GM23248 (cell line): ENCODE results near the gene MSL1. TPM values are rescaled to one million over a fixed set of nuclear protein-coding genes. Genes with fewer than 3 reads are reported as not detected.
A peak's percentile ranks its signal among the peaks of the same experiment; 100 is the strongest.

ENCODE experiments used
- DNase-seq: peaks from one replicate; pipeline ENCODE4 v3.0.0-alpha.2; 2015
- H2AFZ ChIP-seq: fragments of 200-600 bp; sonication (generic); 2 replicates; pipeline ENCODE4 v1.6.1; 2016; ENCODE audit warnings: antibody characterized with exemption
- H3F3A ChIP-seq: fragments of 200-600 bp; sonication (generic); 2 replicates; pipeline ENCODE4 v1.6.1; 2016; ENCODE audit warnings: mild to moderate bottlenecking, antibody characterized with exemption, mixed run types; ENCODE audit not compliant: insufficient read depth
- H3K27ac ChIP-seq: fragments of 200-600 bp; sonication (generic); 2 replicates; pipeline ENCODE4 v1.5.1; 2016; ENCODE audit warnings: mild to moderate bottlenecking
- H3K27me3 ChIP-seq: fragments of 200-600 bp; sonication (generic); replicated peaks from 2 replicates; pipeline ENCODE4 v1.6.1; 2016; ENCODE audit warnings: mild to moderate bottlenecking; ENCODE audit not compliant: insufficient read depth
- H3K36me3 ChIP-seq: fragments of 200-600 bp; sonication (generic); 2 replicates; pipeline ENCODE4 v1.6.1; 2016; ENCODE audit warnings: low read depth, mild to moderate bottlenecking
- H3K4me1 ChIP-seq: fragments of 200-600 bp; sonication (generic); 2 replicates; pipeline ENCODE4 v1.6.1; 2016; ENCODE audit warnings: mild to moderate bottlenecking; ENCODE audit not compliant: insufficient read depth
- H3K4me2 ChIP-seq: fragments of 200-600 bp; sonication (generic); one replicate; pipeline ENCODE4 v1.6.1; 2016; ENCODE audit warnings: mild to moderate bottlenecking; ENCODE audit not compliant: unreplicated experiment
- H3K4me3 ChIP-seq: fragments of 200-600 bp; sonication (generic); 2 replicates; pipeline ENCODE4 v1.5.1; 2016; ENCODE audit warnings: mild to moderate bottlenecking
- H3K79me2 ChIP-seq: fragments of 200-600 bp; sonication (generic); 2 replicates; pipeline ENCODE4 v1.6.1; 2016; ENCODE audit warnings: mild to moderate bottlenecking; ENCODE audit not compliant: insufficient read depth
- H3K9ac ChIP-seq: fragments of 200-600 bp; sonication (generic); 2 replicates; pipeline ENCODE4 v1.6.1; 2016; ENCODE audit warnings: mild to moderate bottlenecking
- H3K9me2 ChIP-seq: fragments of 200-600 bp; sonication (generic); 2 replicates; pipeline ENCODE4 v1.6.1; 2016; ENCODE audit warnings: mixed run types, mild to moderate bottlenecking, moderate library complexity; ENCODE audit not compliant: insufficient read depth
- H3K9me3 ChIP-seq: fragments of 200-600 bp; sonication (generic); one replicate; pipeline ENCODE4 v1.6.1; 2017; ENCODE audit warnings: low read depth
- H4K20me1 ChIP-seq: fragments of 200-600 bp; sonication (generic); 2 replicates; pipeline ENCODE4 v1.6.0; 2016; ENCODE audit not compliant: insufficient read depth
- EZH2 ChIP-seq: fragments of 200-600 bp; sonication (generic); IDR thresholded peaks from 2 replicates; pipeline ENCODE4 v1.6.1; 2018; ENCODE audit warnings: antibody characterized with exemption, mild to moderate bottlenecking; ENCODE audit not compliant: insufficient read depth, poor library complexity, severe bottlenecking
- EZH2phosphoT487 ChIP-seq: fragments of 200-600 bp; sonication (generic); IDR thresholded peaks from 2 replicates; pipeline ENCODE4 v1.6.1; 2018; ENCODE audit warnings: antibody characterized with exemption, moderate library complexity, mild to moderate bottlenecking, low read depth; ENCODE audit not compliant: insufficient read depth
- WGBS, 2 experiments: methylation state at CpG; one replicate each; pipeline ENCODE4 v1.1.6; 2015 to 2017; ENCODE audit warnings: low lambda C conversion rate in 2 of 2, low coverage in 1 of 2; ENCODE audit errors: missing lambda C conversion rate in 2 of 2; 5-methylcytosine and 5-hydroxymethylcytosine counted together
- in situ Hi-C: fragments of 300-500 bp; cut with MboI; formaldehyde crosslinking; loops from 2 replicates; pipeline ENCODE4 v1.15.0; 2020
- polyA plus RNA-seq: library from polyadenylated mRNA; unstranded; fragments of >200 nt; fragmentation: Nextera tagmentation; extraction: Ambion mirVana; gene quantifications from 2 replicates; pipeline ENCODE4 v1.2.1, GENCODE V29; 2016
- total RNA-seq: library from RNA; depleted of rRNA; stranded (reverse); fragments of >200 nt; shearing (Covaris generic); gene quantifications from 2 replicates; pipeline ENCODE4 v1.2.3, GENCODE V29; 2014

Gene MSL1
- total and polyA plus RNA-seq, 2 experiments from 2014 or later, result 8.9 to 45.3 TPM

GRCh38 chr17:40174514-40174913 lies 52.7 kb downstream of the MSL1 start:
- H3K36me3 ChIP-seq, result peaks cover 29% of the 10 kb centered on the region
- peaks cover 11% of the 10 kb centered on the region for H3K4me1 ChIP-seq
- no peak overlapping the region for H2AFZ ChIP-seq
- H3F3A ChIP-seq, result peaks cover 23% of the 10 kb centered on the region
- WGBS, 2 experiments, result 100% methylated on average over 1 of the region's 1 CpG
- no peaks in the 10 kb centered on the region for H4K20me1 ChIP-seq
- no peaks in the 10 kb centered on the region for H3K27me3 ChIP-seq
- no peaks in the 10 kb centered on the region for H3K9me3 ChIP-seq
- no peak for TF ChIP-seq EZH2phosphoT487
- TF ChIP-seq EZH2, result no peak
- H3K4me2 ChIP-seq, result no peak overlapping the region
- H3K9me2 ChIP-seq, result no peaks in the 10 kb centered on the region
- DNase-seq, result no peak
- no peak overlapping the region for H3K27ac ChIP-seq
- no peak overlapping the region for H3K9ac ChIP-seq
- no peaks in the 10 kb centered on the region for H3K79me2 ChIP-seq
- in situ Hi-C loops, result no loop called here
- no peak overlapping the region for H3K4me3 ChIP-seq

GRCh38 chr17:40175928-40176753 lies 54.4 kb downstream of the MSL1 start:
- in situ Hi-C loops, result no loop called here

GRCh38 chr17:40176754-40177110 lies 55.0 kb downstream of the MSL1 start:
- Histone ChIP-seq H3K9ac (no peak overlapping the region), H2AFZ (peak overlapping the region; percentile 54; the same call in 1 of the 2 replicates), H3K4me2 (peak overlapping the region; percentile 84), H4K20me1 (no peaks in the 10 kb centered on the region), H3F3A (peaks cover 24% of the 10 kb centered on the region), H3K36me3 (peaks cover 8% of the 10 kb centered on the region; the same call in 1 of the 2 replicates), H3K4me3 (peak overlapping the region; percentile 72; the same call in 1 of the 2 replicates), H3K9me3 (no peaks in the 10 kb centered on the region), H3K9me2 (no peaks in the 10 kb centered on the region), H3K4me1 (peaks cover 23% of the 10 kb centered on the region), H3K27me3 (no peaks in the 10 kb centered on the region), H3K27ac (no peak overlapping the region), H3K79me2 (no peaks in the 10 kb centered on the region)
- DNase-seq, result no peak
- TF ChIP-seq EZH2phosphoT487, result no peak
- TF ChIP-seq EZH2, result no peak
- 88 to 100% methylated on average over 2 of the region's 2 CpGs for whole genome bisulfite sequencing, 2 experiments
- in situ Hi-C loops, result no loop called here

More at GRCh38 chr17:40175928-40176753, 54.4 kb downstream of the MSL1 start:
- Histone ChIP-seq H3K27me3 (no peaks in the 10 kb centered on the region), H3K79me2 (no peaks in the 10 kb centered on the region), H4K20me1 (no peaks in the 10 kb centered on the region), H3K27ac (no peak overlapping the region), H3K36me3 (peaks cover 13% of the 10 kb centered on the region; the same call in 1 of the 2 replicates), H2AFZ (no peak overlapping the region), H3F3A (peaks cover 29% of the 10 kb centered on the region), H3K4me2 (no peak overlapping the region), H3K4me1 (peaks cover 23% of the 10 kb centered on the region), H3K4me3 (no peak overlapping the region), H3K9me2 (no peaks in the 10 kb centered on the region), H3K9ac (no peak overlapping the region), H3K9me3 (no peaks in the 10 kb centered on the region)
- no peak for DNase-seq
- TF ChIP-seq EZH2phosphoT487 (no peak), EZH2 (no peak)
- 91 to 94% methylated on average over 7 of the region's 7 CpGs for WGBS, 2 experiments

GRCh38 chr17:40177275-40177874 lies 55.6 kb downstream of the MSL1 start, which contains the start of gene RAPGEFL1:
Gene RAPGEFL1, plus strand, starts transcription at chr17:40177470. Its CDS starts 392 bp downstream, at chr17:40177862.
- H3F3A ChIP-seq, result peaks cover 24% of the 10 kb centered on the region
- no peaks in the 10 kb centered on the region for H4K20me1 ChIP-seq
- peak within 1 kb of the TSS; percentile 57 for H3K9ac ChIP-seq
- H3K36me3 ChIP-seq, result peaks cover 5% of the 10 kb centered on the region; the same call in 1 of the 2 replicates
- no peak within 1 kb of the TSS for H3K27ac ChIP-seq
- peak within 1 kb of the TSS; percentile 72 for H3K4me3 ChIP-seq
- H3K4me1 ChIP-seq, result peaks cover 23% of the 10 kb centered on the region
- DNase-seq, result peak; percentile 84
- no peaks in the 10 kb centered on the region for H3K9me2 ChIP-seq
- in situ Hi-C loops, result no loop called here
- H3K27me3 ChIP-seq, result no peaks in the 10 kb centered on the region
- TF ChIP-seq EZH2phosphoT487 (no peak), EZH2 (no peak)
- H3K79me2 ChIP-seq, result no peaks in the 10 kb centered on the region
- H3K4me2 ChIP-seq, result peak within 1 kb of the TSS; percentile 84
- WGBS, 2 experiments, result 3 to 5% methylated on average over 24 to 31 of the region's 57 CpGs
- peak within 1 kb of the TSS; percentile 54 for H2AFZ ChIP-seq
- no peaks in the 10 kb centered on the region for H3K9me3 ChIP-seq
